ENCODE results near the gene ASXL2.
"Not testable (repeated sequence)": the region's sequence is repeated elsewhere in the genome, so short reads cannot be mapped to it uniquely, and the experiment has no call there.

ASXL2 gene

DNA sequence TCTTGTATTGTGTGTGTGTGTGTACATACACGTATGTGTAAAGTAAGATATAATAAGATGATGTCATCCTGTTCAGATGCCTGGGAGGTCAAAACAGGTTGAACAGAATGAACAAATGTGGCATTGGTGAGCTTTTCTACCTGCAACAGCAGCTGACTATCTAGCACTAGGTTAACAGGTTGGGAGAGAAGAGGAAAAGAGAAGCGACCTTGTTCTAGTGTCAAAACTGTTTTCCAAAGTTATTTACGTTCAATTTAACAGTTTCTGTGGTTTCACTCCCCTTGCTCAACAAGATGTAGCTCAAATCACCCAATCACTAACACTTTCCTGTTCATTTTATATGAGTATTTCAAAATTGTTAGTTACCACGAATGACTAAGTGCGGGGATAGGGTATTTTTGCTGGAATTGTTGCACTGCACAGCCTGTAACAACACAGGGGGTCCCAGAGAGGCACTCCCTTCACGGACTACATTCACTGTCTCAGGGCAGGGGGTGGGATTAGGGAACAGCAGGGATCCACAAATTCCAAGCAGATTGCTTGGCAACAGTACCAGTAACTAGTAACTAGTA, 137.4 kb downstream of the ASXL2 start:
- DNase-seq (ENCODE audit: low read depth in 2 of 3, low spot score in 2 of 3) = no peak

DNA sequence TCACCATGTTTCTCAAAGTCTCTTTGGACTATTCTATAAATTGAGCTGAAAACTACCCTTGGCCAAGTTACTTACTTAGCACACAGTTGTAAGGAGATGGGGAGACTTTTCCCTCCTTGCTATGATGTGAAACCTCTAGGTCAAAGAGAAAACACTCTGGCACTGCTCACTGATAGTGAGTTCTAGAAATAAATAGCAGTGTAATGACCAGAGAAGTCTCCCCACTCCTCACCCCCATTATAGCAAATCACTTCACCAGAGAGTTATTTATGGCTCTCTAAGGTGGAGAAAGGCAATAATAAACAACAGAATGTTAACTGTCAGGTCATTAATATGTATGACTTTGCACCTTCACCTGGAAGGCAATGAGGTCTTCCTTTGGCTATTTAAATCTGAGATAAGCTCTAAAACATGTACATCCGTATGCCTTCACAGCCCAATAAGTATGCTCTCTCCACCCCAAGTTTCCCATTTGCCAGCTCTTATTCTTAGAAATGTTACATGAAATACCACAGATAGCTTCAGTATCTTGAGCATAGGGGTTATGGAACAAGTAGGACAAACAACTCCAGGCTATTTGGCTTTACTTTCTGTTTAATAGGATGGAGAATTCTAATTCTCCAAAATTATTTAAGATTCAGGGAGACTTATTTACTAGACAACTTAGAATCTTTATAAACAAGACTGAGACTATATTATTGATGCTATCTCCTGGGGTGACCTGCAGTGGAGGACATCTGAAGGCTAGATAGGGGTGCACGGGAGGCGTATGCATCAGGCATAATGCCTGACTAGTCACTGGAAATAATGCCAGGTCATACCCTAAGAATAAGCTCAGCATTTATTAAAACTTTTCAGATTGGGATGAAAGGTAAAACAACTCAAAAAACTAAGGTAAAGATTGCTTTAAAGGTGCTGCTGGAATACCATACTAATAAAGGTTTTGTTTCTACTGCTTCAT, 139.6 kb downstream of the ASXL2 start:
- DNase-seq (ENCODE audit: low read depth in 2 of 3, low spot score in 2 of 3) = no peak

DNA sequence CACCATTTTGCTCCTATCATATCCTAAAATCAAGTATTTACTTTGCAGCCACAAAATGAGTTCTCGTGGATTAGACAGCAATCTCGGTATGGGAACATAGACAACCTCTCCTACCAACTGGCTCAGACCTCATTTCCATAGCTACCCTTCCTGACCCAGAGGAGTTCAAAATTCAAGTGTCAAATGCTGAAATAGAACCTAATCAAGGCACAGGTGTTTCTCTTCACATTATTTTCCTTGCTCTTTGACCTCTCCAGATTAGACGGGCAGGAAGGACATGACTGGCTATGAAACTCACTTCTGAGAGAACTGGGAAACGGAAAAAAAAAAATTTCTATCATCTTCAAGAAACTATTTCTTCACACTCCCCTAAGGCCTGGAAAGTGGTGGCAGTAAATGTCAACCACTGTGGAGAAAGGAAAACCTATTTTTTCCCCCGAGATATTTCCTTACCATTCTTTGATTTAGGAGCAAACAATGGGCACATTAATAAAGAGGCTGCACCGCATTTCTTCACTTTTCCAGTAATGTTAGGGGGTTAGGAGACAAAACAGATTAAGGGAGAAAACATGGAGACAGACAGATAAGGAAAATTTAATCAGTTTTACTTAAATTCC, 141.3 kb downstream of the ASXL2 start:
- DNase-seq (ENCODE audit: low read depth in 2 of 3, low spot score in 2 of 3) = no peak

DNA sequence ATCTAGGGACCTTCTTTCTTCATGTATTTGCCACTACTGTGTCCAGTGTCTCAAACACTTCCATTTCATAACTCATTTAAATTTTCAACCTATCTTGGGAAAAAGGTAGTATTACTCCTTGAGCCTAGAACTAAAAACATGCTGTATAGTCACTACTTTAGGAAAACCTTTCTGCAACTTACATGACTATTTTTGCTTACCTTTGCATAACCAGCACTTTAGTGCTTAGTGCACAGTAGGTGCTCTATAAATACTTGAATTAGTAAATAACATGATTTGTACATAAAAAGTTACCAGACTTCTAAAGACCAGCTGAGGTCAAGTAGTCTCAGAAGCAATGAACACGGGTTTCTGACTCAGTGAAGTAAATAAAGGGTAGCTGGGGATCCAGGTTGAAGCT, 142.5 kb downstream of the ASXL2 start:
- no peak for DNase-seq (ENCODE audit: low read depth in 2 of 3, low spot score in 2 of 3)

DNA sequence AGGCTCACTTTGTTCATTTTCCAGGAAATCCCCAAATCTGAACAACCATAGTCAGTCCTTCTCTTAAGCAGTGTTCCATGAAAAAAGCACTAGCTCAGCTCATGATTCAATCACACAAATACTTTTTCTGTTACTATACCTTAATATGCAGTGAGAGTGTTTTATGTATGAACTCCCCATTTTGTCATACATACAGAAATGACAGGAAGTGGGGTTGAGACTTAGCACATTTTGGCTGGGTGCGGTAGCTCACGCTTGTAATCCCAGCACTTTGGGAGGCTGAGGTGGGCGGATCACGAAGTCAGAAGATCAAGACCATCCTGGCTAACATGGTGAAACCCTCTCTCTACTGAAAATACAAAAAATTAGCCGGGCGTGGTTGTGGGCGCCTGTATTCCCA, 149.7 kb downstream of the ASXL2 start:
- DNase-seq (ENCODE audit: low read depth in 2 of 3, low spot score in 2 of 3) = no peak

DNA sequence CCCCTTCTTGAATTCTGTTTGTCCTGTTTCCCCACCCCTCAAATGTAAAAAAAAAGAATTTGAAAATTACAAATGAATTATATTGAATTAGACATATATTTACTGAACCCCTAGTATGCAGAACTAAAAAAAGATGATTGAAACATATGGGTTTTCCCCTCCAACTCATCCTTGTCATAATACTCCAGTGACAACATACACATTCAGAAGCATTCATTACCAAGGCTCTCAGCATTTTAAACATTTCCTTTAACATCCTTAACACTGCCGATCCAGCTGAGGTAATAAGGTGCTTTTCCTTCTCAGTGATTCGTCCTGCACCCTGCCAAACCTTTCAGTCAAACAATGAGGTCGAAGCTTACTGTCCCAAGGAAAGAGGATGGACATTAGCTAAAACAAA, 151.8 kb downstream of the ASXL2 start:
- DNase-seq (ENCODE audit: low read depth in 2 of 3, low spot score in 2 of 3) = no peak

DNA sequence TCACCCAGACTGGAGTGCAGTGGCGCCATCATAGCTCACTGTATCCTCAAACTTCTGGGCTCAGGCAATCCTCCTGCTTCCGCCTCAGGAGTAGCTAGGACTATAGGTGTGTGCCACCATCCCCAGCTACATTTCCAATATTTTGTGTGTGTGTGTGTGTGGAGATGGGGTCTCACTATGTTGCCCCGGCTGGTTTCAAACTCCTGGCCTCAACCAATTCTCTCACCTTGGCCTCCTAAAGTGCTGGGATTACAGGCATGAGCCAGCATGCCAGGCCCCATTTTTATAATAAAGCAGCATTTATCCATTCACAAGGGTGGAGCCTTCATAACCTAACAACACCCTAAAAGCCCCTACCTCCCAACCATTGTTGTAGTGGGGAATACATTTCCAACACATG, 152.4 kb downstream of the ASXL2 start:
- no peak for DNase-seq (ENCODE audit: low read depth in 2 of 3, low spot score in 2 of 3)

DNA sequence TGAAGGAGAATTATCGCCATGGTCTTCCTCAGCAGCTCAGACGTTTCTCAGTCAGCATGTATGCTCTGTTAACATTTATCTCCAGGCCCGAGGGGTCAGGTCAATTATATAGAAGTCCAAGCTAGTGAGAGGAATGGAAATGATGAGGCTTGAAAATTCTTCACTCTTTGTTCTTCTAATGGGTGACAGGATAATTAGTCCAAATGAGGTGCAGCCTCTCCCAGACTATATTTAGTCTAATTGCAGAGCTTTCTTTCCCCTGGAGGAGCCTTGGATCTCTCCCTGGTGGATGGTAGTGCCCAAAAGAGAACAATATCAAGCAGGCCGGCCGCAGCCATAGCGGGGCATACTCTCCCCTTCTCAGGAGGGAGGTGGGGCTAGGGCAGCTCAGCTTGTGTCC, 153.5 kb downstream of the ASXL2 start:
- no peak for DNase-seq (ENCODE audit: low read depth in 2 of 3, low spot score in 2 of 3)

DNA sequence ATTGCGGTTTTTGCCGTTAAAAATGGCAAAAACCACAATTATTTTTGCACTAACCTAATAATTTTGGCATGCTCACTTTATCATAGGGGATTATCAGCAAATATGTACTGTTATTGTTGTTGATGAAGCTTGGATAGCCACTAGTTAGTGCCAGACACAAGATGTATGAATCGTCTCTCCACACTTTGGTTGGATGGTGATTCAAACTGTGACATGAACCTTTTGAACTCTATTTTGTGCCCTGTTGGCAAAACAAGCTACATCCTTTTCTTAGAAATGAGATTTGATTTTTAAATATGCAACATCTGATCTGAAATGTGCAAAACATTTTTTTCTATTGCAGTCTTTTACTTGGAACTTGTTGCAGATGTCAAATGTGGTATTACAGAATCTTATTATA, 156.1 kb downstream of the ASXL2 start:
- DNase-seq (ENCODE audit: low read depth in 2 of 3, low spot score in 2 of 3) = no peak

DNA sequence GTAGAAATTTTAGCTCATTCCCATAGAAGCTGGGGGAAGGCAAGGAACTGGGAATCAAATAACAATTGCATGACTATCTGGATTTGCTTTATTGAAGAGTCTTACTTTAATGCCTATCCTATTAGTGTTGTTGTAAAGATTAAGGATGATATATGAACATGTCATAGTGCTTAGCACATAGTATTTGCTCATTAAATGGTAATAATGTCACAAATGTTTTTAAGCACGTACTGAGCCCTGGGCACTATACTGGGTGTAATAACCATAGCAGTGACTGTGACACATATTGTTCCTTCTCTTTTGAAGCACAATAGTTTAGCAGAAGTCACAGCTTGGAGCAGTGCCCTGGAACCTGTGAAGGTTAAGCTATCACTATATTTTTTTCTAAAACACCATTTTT, 157.7 kb downstream of the ASXL2 start:
- DNase-seq (ENCODE audit: low read depth in 2 of 3, low spot score in 2 of 3) = no peak

DNA sequence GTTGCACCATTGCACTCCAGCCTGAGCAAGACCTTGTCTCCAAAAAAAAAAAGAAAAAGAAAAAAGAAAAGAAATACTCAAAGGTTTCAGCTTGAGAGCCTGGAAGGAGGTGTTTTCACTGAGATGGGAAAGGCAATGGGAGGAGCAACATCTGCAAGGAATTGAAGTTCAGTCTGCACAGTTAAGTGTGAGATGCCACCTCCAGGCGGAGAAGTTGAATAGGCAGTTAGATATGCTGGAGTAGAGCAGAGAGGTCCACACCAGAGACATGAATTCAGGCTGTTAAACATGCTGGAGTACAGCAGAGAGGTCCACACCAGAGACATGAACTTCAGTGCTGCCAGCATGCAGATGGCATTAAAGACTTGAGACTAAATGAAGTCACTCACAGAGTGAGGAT, 163.5 kb downstream of the ASXL2 start:
- DNase-seq (ENCODE audit: low read depth in 2 of 3, low spot score in 2 of 3) = no peak

DNA sequence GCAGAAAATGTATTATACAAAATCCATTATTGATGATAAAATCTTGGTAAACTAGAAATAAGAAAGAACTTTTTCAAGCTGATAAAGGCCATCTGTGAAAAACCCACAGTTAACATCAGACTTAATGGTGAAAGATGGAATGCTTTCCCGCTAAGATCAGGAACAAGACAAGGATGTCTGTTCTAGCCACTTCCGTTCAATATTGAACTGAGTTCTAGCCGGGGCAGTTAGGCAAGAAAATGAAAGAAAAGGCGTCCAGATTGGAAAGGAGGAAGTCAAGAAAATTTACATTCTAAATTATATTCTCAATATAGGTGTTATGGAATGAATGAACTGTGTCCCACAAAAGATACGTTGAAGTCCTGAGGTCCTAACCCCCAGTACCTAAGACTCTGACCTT, 165.8 kb downstream of the ASXL2 start:
- no peak for DNase-seq (ENCODE audit: low read depth in 2 of 3, low spot score in 2 of 3)

DNA sequence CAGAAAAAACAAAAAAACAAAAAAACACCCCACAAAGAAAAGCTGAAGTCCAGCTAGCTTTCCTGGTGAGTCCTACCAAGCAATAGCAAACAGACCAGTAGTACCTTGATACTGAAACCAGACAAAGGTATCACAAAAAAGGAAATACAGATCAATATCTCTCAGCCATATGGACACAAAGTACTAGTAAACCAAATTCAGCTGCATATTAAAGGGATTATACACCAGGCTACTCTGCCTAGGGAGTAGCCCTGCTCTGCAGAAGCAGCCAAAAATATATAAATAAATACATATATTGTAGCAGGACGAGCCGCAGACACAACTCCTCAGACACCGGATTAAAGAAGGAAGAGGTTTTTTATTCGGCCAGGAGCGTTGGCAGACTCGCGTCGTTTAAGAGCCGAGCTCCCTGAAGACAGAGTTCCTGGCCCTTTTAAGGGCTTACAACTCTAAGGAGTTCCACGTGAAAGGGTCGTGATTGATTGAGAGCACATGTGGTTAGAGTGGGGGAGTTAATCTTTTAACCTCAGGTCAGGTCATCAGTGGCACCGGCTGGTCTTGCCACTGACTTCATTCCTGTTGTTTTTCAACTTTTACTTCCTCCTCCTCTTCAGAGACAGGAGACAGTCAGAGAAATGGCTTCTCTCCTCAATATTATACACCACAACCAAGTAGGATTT, 166.5 kb downstream of the ASXL2 start:
- DNase-seq (ENCODE audit: low read depth in 2 of 3, low spot score in 2 of 3) = no peak

DNA sequence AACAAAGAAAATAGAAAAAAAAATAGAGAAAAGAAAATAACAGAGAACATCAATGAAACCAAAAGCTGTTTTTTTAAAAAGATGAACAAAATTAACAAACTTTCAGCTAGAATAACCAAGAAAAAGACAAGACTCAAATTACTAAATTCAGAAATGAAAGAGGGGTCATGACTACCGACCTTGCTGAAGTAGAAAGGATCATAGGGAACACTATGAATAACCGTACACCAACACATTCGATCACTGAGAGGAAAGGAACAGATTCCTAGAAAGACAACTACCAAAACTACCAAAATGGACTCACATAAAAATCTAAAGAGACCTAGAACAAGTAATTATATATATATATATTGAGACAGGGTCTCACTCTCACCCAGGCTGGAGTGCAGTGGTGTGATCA, 167.5 kb downstream of the ASXL2 start:
- DNase-seq (ENCODE audit: low read depth in 2 of 3, low spot score in 2 of 3) = no peak

DNA sequence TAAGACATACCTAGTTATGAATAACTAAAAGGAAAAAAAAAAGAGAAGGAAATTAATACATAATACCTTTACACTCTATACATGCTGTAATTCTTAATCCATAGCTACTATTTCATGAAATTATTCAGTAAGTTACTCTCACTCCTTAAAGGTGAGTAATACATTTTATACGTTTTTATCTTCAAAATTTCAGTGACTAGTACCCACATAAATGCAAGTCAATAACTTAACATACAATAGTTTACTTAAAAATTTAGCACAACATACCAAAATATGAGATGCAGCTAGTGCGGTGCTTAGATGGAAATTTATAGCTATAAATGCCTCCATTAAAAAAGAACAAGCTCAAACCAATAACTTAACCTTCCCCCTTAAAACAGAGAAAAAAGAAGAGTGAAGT, 168.9 kb downstream of the ASXL2 start:
- no peak for DNase-seq (ENCODE audit: low read depth in 2 of 3, low spot score in 2 of 3)

DNA sequence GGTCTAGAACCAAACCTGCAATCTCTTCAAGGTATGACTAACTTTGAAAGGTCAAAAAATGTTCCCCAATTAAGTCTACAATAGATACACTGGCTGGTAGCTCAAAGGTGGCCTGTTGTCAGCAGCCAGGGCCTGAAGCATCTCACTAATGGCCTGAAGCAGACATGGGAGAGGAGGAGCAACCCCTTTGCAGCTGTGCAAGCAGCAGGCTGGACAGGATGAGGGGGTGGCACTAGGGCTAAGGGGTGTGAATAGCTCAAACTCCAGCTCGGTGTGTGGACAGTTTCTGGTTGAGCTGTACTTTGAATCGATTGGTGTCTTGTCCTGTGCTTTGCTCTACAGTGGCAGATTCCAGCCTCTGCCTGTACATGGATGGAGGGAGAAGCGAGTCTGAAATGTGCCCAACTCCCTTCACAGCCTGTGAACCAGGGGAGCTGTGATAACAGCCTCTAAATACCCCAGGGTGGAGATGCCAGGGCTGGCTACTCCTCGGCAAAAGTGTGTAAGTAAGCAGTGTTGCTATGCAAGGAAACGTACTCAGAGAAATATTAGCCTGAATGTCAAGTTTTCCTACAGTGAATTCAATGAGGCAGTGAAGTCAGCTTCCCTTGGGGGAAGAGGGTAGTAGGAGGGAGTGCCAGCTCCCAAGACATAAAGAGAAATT, 170.2 kb downstream of the ASXL2 start:
- no peak for DNase-seq (ENCODE audit: low read depth in 2 of 3, low spot score in 2 of 3)

DNA sequence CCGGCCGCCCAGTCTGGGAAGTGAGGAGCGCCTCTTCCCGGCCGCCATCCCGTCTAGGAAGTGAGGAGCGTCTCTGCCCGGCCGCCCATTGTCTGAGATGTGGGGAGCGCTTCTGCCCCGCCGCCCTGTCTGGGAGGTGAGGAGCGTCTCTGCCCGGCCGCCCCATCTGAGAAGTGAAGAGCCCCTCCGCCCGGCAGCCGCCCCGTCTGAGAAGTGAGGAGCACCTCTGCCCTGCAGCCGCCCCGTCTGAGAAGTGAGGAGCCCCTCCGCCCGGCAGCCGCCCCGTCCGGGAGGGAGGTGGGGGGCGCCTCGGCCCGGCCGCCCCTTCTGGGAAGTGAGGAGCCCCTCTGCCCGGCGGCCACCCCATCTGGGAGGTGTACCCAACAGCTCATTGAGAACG, 172.7 kb downstream of the ASXL2 start:
- not testable (repeated sequence) for DNase-seq (ENCODE audit: low read depth in 2 of 3, low spot score in 2 of 3)

DNA sequence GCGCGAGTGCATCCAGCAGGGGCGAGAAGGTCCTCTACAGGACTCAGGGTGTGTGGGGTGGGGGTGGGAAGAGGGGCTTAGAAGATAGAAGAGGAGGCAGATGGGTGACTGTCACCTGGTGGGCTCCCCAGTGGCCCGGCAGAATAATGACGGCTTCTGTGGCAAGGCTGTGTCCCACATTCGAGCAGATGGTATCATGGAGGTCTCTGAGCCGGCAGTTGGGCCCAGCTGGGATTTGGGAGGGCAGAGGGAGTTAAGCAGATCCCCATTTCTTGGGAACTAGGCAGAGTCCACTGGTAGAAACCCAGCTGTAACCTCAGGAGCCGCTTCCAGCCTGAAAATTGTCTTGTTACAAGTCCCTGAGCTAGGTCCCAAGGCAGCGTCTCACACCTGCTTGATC, 176.5 kb downstream of the ASXL2 start:
- DNase-seq (ENCODE audit: low read depth in 2 of 3, low spot score in 2 of 3) = no peak

DNA sequence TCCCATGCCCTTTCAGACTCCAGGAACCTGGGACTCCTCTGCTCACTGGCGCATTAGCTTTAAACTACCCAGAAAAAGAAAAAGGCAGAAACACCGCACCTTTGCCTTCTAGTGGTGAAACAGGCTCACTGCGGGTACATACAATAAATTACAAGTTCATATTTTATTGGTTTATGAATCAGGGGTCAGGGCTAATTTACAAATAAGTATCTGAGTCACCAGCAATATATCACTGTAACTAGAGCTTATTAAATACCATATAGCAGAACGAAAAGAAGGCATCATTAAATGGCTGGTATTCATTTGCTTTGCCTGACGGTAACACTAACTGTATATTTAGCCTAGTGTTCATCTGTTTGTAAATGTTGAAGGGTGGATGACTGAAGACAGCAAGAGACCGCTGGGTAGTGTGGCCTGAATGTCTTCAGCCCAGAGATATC, 178.0 kb downstream of the ASXL2 start:
- no peak for DNase-seq (ENCODE audit: low read depth in 2 of 3, low spot score in 2 of 3)

DNA sequence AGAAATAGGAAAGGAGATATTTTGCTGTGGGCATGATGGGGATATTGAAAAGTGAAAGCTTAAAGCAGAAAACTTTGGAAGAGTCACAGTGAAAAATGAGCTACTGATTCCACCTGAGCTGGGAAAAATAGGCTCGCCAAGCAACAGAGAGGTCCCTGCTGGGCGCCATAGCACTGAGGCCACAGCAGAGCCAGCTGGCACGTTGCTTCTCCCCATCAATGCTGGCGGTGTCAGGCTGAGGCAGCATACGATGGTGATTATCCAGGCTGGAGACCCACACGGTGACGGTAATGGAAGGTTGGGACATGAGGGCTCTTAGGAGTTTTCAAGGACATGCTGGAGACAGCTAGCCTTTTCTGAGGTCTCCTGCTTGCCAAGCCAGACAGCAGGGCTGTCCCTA, 179.1 kb downstream of the ASXL2 start:
- no peak for DNase-seq (ENCODE audit: low read depth in 2 of 3, low spot score in 2 of 3)

DNA sequence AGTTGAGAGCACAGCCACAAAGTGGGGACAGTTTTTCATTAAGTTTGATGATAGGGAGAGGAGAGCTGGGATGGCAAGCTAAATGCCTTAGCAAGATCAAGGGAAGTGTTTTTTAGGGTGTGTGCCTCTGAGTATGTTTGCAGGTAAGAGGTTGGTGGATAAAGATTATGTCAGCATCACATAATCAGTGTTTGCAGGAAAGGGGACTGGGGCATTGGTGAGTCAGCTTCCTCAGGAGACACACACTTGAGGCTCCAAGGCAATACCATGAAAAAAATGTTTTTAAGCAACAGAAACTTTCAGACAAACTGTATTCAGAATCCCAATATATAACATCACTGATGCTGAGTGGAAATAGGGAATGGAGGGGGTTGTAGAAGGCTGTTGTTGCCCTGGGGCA, 179.5 kb downstream of the ASXL2 start:
- DNase-seq (ENCODE audit: low read depth in 2 of 3, low spot score in 2 of 3) = no peak
